Measurements from ENCODE around the gene PRG3.
"Not testable (repeated sequence)": the region's sequence is repeated elsewhere in the genome, so short reads cannot be mapped to it uniquely, and the experiment has no call there.

PRG3 gene

GRCh38 chr11:57358543-57358961 is 22.4 kb downstream of the PRG3 start:
- DNase-seq = no peak

GRCh38 chr11:57357856-57358255 is 23.1 kb downstream of the PRG3 start:
- no peak for DNase-seq

GRCh38 chr11:57357310-57357709 is 23.6 kb downstream of the PRG3 start:
- DNase-seq = no peak

- no peak for DNase-seq
Measured at GRCh38 chr11:57356268-57356667, 24.7 kb downstream of the PRG3 start.

GRCh38 chr11:57354699-57355098 is 26.3 kb downstream of the PRG3 start:
- no peak for DNase-seq

GRCh38 chr11:57353852-57354251 is 27.1 kb downstream of the PRG3 start:
- DNase-seq = no peak

- DNase-seq = no peak
Measured at GRCh38 chr11:57353446-57353845, 27.5 kb downstream of the PRG3 start.

GRCh38 chr11:57353036-57353435 is 27.9 kb downstream of the PRG3 start:
- no peak for DNase-seq

GRCh38 chr11:57349491-57350274 is 31.3 kb downstream of the PRG3 start:
- no peak for DNase-seq

GRCh38 chr11:57348636-57349313 is 32.2 kb downstream of the PRG3 start:
- no peak for DNase-seq

- no peak for DNase-seq
Measured at GRCh38 chr11:57348052-57348451, 32.9 kb downstream of the PRG3 start.

- DNase-seq = no peak
Measured at GRCh38 chr11:57347336-57347735, 33.6 kb downstream of the PRG3 start.

- no peak for DNase-seq
Measured at GRCh38 chr11:57345555-57346211, 35.3 kb downstream of the PRG3 start.

- no peak for DNase-seq
Measured at GRCh38 chr11:57344826-57345225, 36.1 kb downstream of the PRG3 start.

GRCh38 chr11:57343825-57344224 is 37.1 kb downstream of the PRG3 start:
- no peak for DNase-seq

GRCh38 chr11:57342702-57343101 is 38.2 kb downstream of the PRG3 start:
- DNase-seq = no peak

GRCh38 chr11:57341250-57341808 is 39.6 kb downstream of the PRG3 start:
- no peak for DNase-seq

- DNase-seq = no peak
Measured at GRCh38 chr11:57340039-57340615, 40.8 kb downstream of the PRG3 start.

GRCh38 chr11:57339328-57339727 is 41.6 kb downstream of the PRG3 start:
- no peak for DNase-seq

GRCh38 chr11:57338142-57338541 is 42.8 kb downstream of the PRG3 start, which contains the start of gene P2RX3:
Gene P2RX3 (plus strand): TSS chr11:57338352. CDS start chr11:57338551, 199 bp downstream.
- no peak for DNase-seq

- DNase-seq = not testable (repeated sequence)
Measured at GRCh38 chr11:57336856-57337255, 44.1 kb downstream of the PRG3 start.

- no peak for DNase-seq
Measured at GRCh38 chr11:57336111-57336666, 44.8 kb downstream of the PRG3 start.

Data from SIG-M5 (cell line).